NB4 (cell line): ENCODE results near the gene ARHGAP28.

Experiments
- CTCF ChIP-seq: IDR thresholded peaks from one replicate; pipeline ENCODE4 v1.5.1; 2012; ENCODE audit warnings: low read depth, low read length
- MAX ChIP-seq: IDR thresholded peaks from 2 replicates; pipeline ENCODE4 v1.6.1; 2011; ENCODE audit warnings: low read depth, low read length
- MYC ChIP-seq: IDR thresholded peaks from 2 replicates; pipeline ENCODE4 v1.6.1; 2011; ENCODE audit warnings: low read depth, low read length
- POLR2A ChIP-seq: IDR thresholded peaks from 2 replicates; pipeline ENCODE4 v1.6.1; 2011; ENCODE audit warnings: mild to moderate bottlenecking; ENCODE audit not compliant: insufficient read length; ENCODE audit errors: extremely low read depth

- no peak for TF ChIP-seq MAX
- no peak for TF ChIP-seq CTCF
- no peak for TF ChIP-seq POLR2A
- no peak for TF ChIP-seq MYC
Observed at GRCh38 chr18:6747646-6748045, 18.1 kb downstream of the ARHGAP28 start.
